Endothelial cell of umbilical vein (primary cell): Measurements from ENCODE around the gene RAD52.

Source experiments
- CTCF ChIP-seq, 2 donors: IDR thresholded peaks; 1 replicate in 1 of 2; 2 replicates in 1 of 2; pipeline ENCODE4 v1.5.1; 2011; ENCODE audit warnings: low read length in 2 of 2, mild to moderate bottlenecking in 2 of 2, moderate library complexity in 2 of 2, control low read depth in 1 of 2, inconsistent platforms in 1 of 2, low read depth in 1 of 2; ENCODE audit not compliant: insufficient read depth in 1 of 2; ENCODE audit errors: extremely low read depth in 1 of 2
- EZH2 ChIP-seq: IDR thresholded peaks from 2 replicates; pipeline ENCODE4 v1.6.1; 2012; ENCODE audit warnings: borderline replicate concordance, low read depth, mild to moderate bottlenecking, moderate library complexity, low read length, inconsistent platforms; ENCODE audit not compliant: severe bottlenecking
- FOS ChIP-seq: IDR thresholded peaks from 2 replicates; pipeline ENCODE4 v1.6.1; 2011; ENCODE audit warnings: mild to moderate bottlenecking, low read length, moderate library complexity, borderline replicate concordance; ENCODE audit not compliant: insufficient read depth
- POLR2A ChIP-seq: IDR thresholded peaks from 2 replicates; pipeline ENCODE4 v1.6.1; 2012; ENCODE audit warnings: low read depth, mild to moderate bottlenecking, control low read depth, low read length

- no peak for TF ChIP-seq CTCF (IDR thresholded peaks at IDR 0.05; ENCODE audit: extremely low read depth in 1 of 2, insufficient read depth in 1 of 2, low read depth in 1 of 2, low read length in 2 of 2)
- TF ChIP-seq POLR2A = no peak
- TF ChIP-seq FOS = no peak
- no peak for TF ChIP-seq EZH2
Measured at GRCh38 chr12:991350-992333, 42.1 kb upstream of the RAD52 start.
